Ascending aorta (tissue), 2 donors: ENCODE results near the gene ITM2C. TPM values are rescaled to one million over a fixed set of nuclear protein-coding genes. Genes with fewer than 3 reads are reported as not detected.

Experiments
- DNase-seq, 2 donors: peaks; one replicate each; pipeline ENCODE4 v3.0.0-alpha.2; 2019; ENCODE audit warnings: low spot score in 2 of 2
- H3K27ac ChIP-seq, 2 donors: fragments of 200-600 bp; sonication (generic); one replicate each; pipeline ENCODE4 v1.5.1; 2016 to 2017; ENCODE audit warnings: mild to moderate bottlenecking in 1 of 2
- H3K27me3 ChIP-seq: fragments of 200-600 bp; sonication (generic); one replicate; pipeline ENCODE4 v1.5.1; 2017
- H3K36me3 ChIP-seq, 2 donors: fragments of 200-600 bp; sonication (generic); one replicate each; pipeline ENCODE4 v1.5.1; 2016
- H3K4me1 ChIP-seq, 2 donors: fragments of 200-600 bp; sonication (generic); one replicate each; pipeline ENCODE4 v1.5.1; 2016 to 2017; ENCODE audit warnings: mild to moderate bottlenecking in 1 of 2
- H3K4me3 ChIP-seq, 2 donors: fragments of 200-600 bp; sonication (generic); one replicate each; pipeline ENCODE4 v1.5.1; 2016 to 2017; ENCODE audit warnings: mild to moderate bottlenecking in 1 of 2
- H3K9me3 ChIP-seq, 2 donors: fragments of 200-600 bp; sonication (generic); one replicate each; pipeline ENCODE4 v1.5.1; 2016
- CTCF ChIP-seq, 3 experiments: fragments of 200-600 bp in 2 of 3; fragments of 450-650 bp in 1 of 3; sonication (generic) in 2 of 3; IDR thresholded peaks; one replicate each; pipeline ENCODE4 v1.5.1; 2016 to 2019; ENCODE audit warnings: antibody characterized with exemption in 3 of 3, mild to moderate bottlenecking in 1 of 3, moderate library complexity in 1 of 3
- intact Hi-C: fragments of 100-400 bp; cut with DNase I; formaldehyde crosslinking; loops from one replicate; pipeline ENCODE4 v1.15.1; 2023
- total RNA-seq: library from RNA; depleted of rRNA; stranded (reverse); fragments of >200 nt; gene quantifications from one replicate; pipeline ENCODE4 v1.1.0, GENCODE V29; 2016

ITM2C gene
- total RNA-seq, 1 donor from 2014 or later: 84.9 TPM

GRCh38 chr2:230912046-230912445 lies 47.3 kb downstream of the ITM2C start:
- Histone ChIP-seq H3K36me3 (no peaks in the 10 kb centered on the region), H3K27me3 (no peaks in the 10 kb centered on the region), H3K27ac (no peak overlapping the region), H3K4me3 (no peak overlapping the region), H3K4me1 (no peaks in the 10 kb centered on the region), H3K9me3 (no peaks in the 10 kb centered on the region)
- intact Hi-C loops: loop anchor here (5.0 kb wide), 1 partner anchor 65 kb away; no protein-coding TSS in a partner anchor
- DNase-seq: peak in 1 of 2 donors; percentile 27
- no peak for TF ChIP-seq CTCF (IDR thresholded peaks at IDR 0.05)

GRCh38 chr2:230912724-230913123 lies 48.0 kb downstream of the ITM2C start:
- Histone ChIP-seq H3K4me1 (no peaks in the 10 kb centered on the region), H3K36me3 (no peaks in the 10 kb centered on the region), H3K4me3 (no peak overlapping the region), H3K9me3 (no peaks in the 10 kb centered on the region), H3K27ac (no peak overlapping the region), H3K27me3 (no peaks in the 10 kb centered on the region)
- no peak for TF ChIP-seq CTCF (IDR thresholded peaks at IDR 0.05)
- intact Hi-C loops: loop anchor here (5.0 kb wide), 1 partner anchor 65 kb away; no protein-coding TSS in a partner anchor
- DNase-seq: no peak

- no peak overlapping the region for H3K4me3 ChIP-seq
- peak; percentile 24 to 40 (median 31) for TF ChIP-seq CTCF (IDR thresholded peaks at IDR 0.05)
- H3K9me3 ChIP-seq: no peaks in the 10 kb centered on the region
- no peak overlapping the region for H3K27ac ChIP-seq
- H3K36me3 ChIP-seq: no peaks in the 10 kb centered on the region
- peak in 1 of 2 donors; percentile 61 for DNase-seq
- H3K27me3 ChIP-seq: no peaks in the 10 kb centered on the region
- no peaks in the 10 kb centered on the region for H3K4me1 ChIP-seq
- intact Hi-C loops: loop anchor here (5.0 kb wide), 1 partner anchor 66 kb away; no protein-coding TSS in a partner anchor
Measured at GRCh38 chr2:230913406-230914143, 48.8 kb downstream of the ITM2C start.

GRCh38 chr2:230914886-230915285 lies 50.1 kb downstream of the ITM2C start:
- no peaks in the 10 kb centered on the region for H3K9me3 ChIP-seq
- no peak overlapping the region for H3K27ac ChIP-seq
- H3K36me3 ChIP-seq: no peaks in the 10 kb centered on the region
- peak in 1 of 2 donors; percentile 42 for DNase-seq
- H3K4me1 ChIP-seq: no peaks in the 10 kb centered on the region
- no peak overlapping the region for H3K4me3 ChIP-seq
- no peaks in the 10 kb centered on the region for H3K27me3 ChIP-seq
- intact Hi-C loops: loop anchor here (5.0 kb wide), 1 partner anchor 68 kb away; no protein-coding TSS in a partner anchor
- no peak for TF ChIP-seq CTCF (IDR thresholded peaks at IDR 0.05)

GRCh38 chr2:230915319-230915718 lies 50.6 kb downstream of the ITM2C start:
- Histone ChIP-seq H3K36me3 (no peaks in the 10 kb centered on the region), H3K9me3 (no peaks in the 10 kb centered on the region), H3K4me3 (no peak overlapping the region), H3K4me1 (no peaks in the 10 kb centered on the region), H3K27me3 (no peaks in the 10 kb centered on the region), H3K27ac (no peak overlapping the region)
- TF ChIP-seq CTCF (IDR thresholded peaks at IDR 0.05): no peak
- DNase-seq: no peak
- intact Hi-C loops: no loop called here
